H1 (cell line): ENCODE data around the gene EFHD1.

ENCODE experiments used
- EP300 ChIP-seq, 2 experiments: IDR thresholded peaks; 1 replicate in 1 of 2; 2 replicates in 1 of 2; pipeline ENCODE4 v1.6.1; 2011 to 2012; ENCODE audit warnings: low read depth in 2 of 2, low read length in 2 of 2, mild to moderate bottlenecking in 2 of 2, borderline replicate concordance in 1 of 2, inconsistent platforms in 1 of 2, moderate library complexity in 1 of 2
- EZH2 ChIP-seq: fragments of 200-600 bp; sonication (generic); IDR thresholded peaks from 2 replicates; pipeline ENCODE4 v1.7.1; 2012; ENCODE audit warnings: low read depth, mild to moderate bottlenecking, moderate library complexity, low read length, inconsistent platforms; ENCODE audit not compliant: severe bottlenecking
- JUN ChIP-seq: IDR thresholded peaks from 2 replicates; pipeline ENCODE4 v1.6.1; 2011; ENCODE audit warnings: low read depth, mild to moderate bottlenecking, improper control_type of control experiment, low read length
- JUND ChIP-seq: IDR thresholded peaks from 2 replicates; pipeline ENCODE4 v1.6.1; 2011; ENCODE audit warnings: mild to moderate bottlenecking, improper control_type of control experiment, low read length
- POLR2A ChIP-seq, 2 experiments: IDR thresholded peaks; 1 replicate in 1 of 2; 2 replicates in 1 of 2; pipeline ENCODE4 v1.6.1; 2011; ENCODE audit warnings: low read depth in 2 of 2, low read length in 2 of 2, mild to moderate bottlenecking in 2 of 2; ENCODE audit errors: control extremely low read depth in 1 of 2
- SIX5 ChIP-seq: IDR thresholded peaks from 2 replicates; pipeline ENCODE4 v1.6.1; 2011; ENCODE audit warnings: mild to moderate bottlenecking, low read depth, low read length
- SP1 ChIP-seq: IDR thresholded peaks from 2 replicates; pipeline ENCODE4 v1.6.1; 2011; ENCODE audit warnings: low read depth, low read length

DNA sequence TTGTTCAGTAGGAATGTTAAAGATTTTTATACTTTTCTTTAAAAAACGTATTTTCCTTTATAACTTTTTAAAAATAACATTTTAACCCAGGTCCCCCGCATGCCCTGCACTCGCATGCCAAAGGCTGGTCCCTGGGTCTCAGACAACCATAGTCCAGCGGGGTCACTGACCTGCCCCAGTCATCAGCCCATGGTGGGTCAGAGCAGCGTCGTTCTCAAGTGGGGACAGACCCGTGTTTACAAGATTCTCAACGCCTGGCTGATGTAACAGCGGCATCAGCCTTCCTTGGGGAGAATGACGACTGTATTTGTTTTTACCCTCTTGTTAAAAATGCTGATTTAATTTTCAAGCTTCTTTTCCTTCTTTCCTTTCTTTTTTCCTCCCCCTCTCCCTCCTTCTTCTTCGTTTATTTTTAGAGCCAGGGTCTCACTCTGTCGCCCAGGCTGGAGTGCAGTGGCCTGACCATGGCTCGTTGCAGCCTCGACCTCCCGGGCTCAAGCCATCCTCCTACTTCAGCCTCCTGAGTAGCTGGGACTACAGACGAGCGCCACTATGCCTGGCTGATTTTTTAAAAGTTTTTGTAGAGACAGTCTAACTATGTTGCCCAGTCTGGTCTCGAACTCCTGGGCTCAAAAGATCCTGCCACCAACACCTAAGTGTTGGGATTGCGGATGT is 1.0 kb upstream of the EFHD1 start:
- TF ChIP-seq JUND (no peak), EP300 (IDR thresholded peaks at IDR 0.05; ENCODE audit: borderline replicate concordance in 1 of 2, low read depth in 2 of 2, low read length in 2 of 2) (no peak), JUN (no peak), SIX5 (no peak), SP1 (no peak), POLR2A (IDR thresholded peaks at IDR 0.05; ENCODE audit: control extremely low read depth in 1 of 2, low read depth in 2 of 2, low read length in 2 of 2) (no peak), EZH2 (no peak)
